Breast epithelium (tissue), 4 donors: ENCODE data around the gene ZNF408. TPM values are rescaled to one million over a fixed set of nuclear protein-coding genes. Genes with fewer than 3 reads are reported as not detected.

Experiments used
- DNase-seq, 2 donors: peaks; one replicate each; pipeline ENCODE4 v3.0.0-alpha.2; 2019; ENCODE audit warnings: low spot score in 2 of 2
- H3K27ac ChIP-seq, 2 donors: fragments of 200-600 bp; sonication (generic) in 1 of 2; one replicate each; pipeline ENCODE4 v1.5.1; 2016 to 2019; ENCODE audit warnings: mild to moderate bottlenecking in 1 of 2
- H3K27me3 ChIP-seq, 2 donors: fragments of 200-600 bp; sonication (generic) in 1 of 2; one replicate each; pipeline versions ENCODE4 v1.5.1 to v1.6.0; 2017 to 2019; ENCODE audit warnings: control low read depth in 1 of 2, mild to moderate bottlenecking in 1 of 2
- H3K36me3 ChIP-seq: fragments of 200-600 bp; one replicate; pipeline ENCODE4 v1.5.1; 2019
- H3K4me1 ChIP-seq, 2 donors: fragments of 200-600 bp; sonication (generic); one replicate each; pipeline ENCODE4 v1.5.1; 2016 to 2019; ENCODE audit warnings: control low read depth in 1 of 2
- H3K4me3 ChIP-seq, 3 donors: fragments of 200-600 bp; sonication (generic); 1 replicate in 2 of 3; 2 replicates in 1 of 3; pipeline ENCODE4 v1.5.1; 2016 to 2019; ENCODE audit warnings: mild to moderate bottlenecking in 3 of 3, moderate library complexity in 2 of 3
- H3K9me3 ChIP-seq, 2 donors: fragments of 200-600 bp; sonication (generic) in 1 of 2; one replicate each; pipeline ENCODE4 v1.5.1; 2016 to 2019; ENCODE audit warnings: control low read depth in 1 of 2
- POLR2A ChIP-seq: fragments of 450-650 bp; IDR thresholded peaks from one replicate; pipeline ENCODE4 v1.6.1; 2016; ENCODE audit warnings: antibody characterized with exemption, mild to moderate bottlenecking, moderate library complexity
- POLR2AphosphoS5 ChIP-seq, 3 donors: sonication (generic); formaldehyde crosslinking; IDR thresholded peaks; one replicate each; pipeline ENCODE4 v1.6.1; 2017; ENCODE audit warnings: antibody characterized with exemption in 3 of 3
- intact Hi-C: fragments of 100-400 bp; cut with DNase I; formaldehyde crosslinking; loops from one replicate; pipeline ENCODE4 v1.15.1; 2023; ENCODE audit warnings: low total_unique reads
- total RNA-seq, 3 donors: library from RNA; depleted of rRNA; stranded (reverse); fragments of >200 nt; gene quantifications; one replicate each; pipeline ENCODE4 v1.1.0, GENCODE V29; 2016
- TF ChIP-seq, protein P1 (sequence below), 3 donors: fragments of 450-650 bp; IDR thresholded peaks; one replicate each; pipeline ENCODE4 v1.5.1; 2016 to 2017; ENCODE audit warnings: antibody characterized with exemption in 3 of 3, mild to moderate bottlenecking in 3 of 3, moderate library complexity in 3 of 3

The ZNF408 gene
- total RNA-seq, 3 donors from 2014 or later, result 6.4 to 8.0 (median 7.5) TPM

DNA sequence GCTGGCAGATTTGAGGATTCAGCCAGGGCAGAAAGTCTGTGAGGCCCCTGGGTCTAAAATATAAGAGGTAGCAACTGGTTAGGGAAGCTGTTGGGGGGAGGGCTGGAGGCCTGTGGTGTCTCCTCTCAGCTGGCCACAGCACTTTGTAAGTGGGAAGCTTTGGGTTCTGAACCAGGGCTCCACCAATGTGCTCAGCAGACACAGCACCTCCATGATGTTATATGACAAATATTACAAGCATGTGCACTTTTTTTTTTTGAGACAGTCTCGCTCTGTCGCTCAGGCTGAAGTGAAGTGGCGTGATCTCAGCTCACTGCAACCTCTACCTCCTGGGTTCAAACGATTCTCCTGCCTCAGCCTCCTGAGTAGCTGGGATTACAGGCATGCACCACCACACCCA is 8.4 kb upstream of the ZNF408 start:
- Histone ChIP-seq H3K9me3 (no peaks in the 10 kb centered on the region), H3K27ac (peak overlapping the region in 1 of 2 donors; percentile 25), H3K27me3 (no peaks in the 10 kb centered on the region), H3K4me1 (peaks cover under 1 to 2% of the 10 kb centered on the region in 2 donors), H3K36me3 (no peaks in the 10 kb centered on the region), H3K4me3 (no peak overlapping the region)
- DNase-seq, result no peak
- intact Hi-C loops, result no loop called here
- TF ChIP-seq POLR2AphosphoS5 (IDR thresholded peaks at IDR 0.05) (no peak), POLR2A (no peak)
- TF ChIP-seq, protein P1, sequence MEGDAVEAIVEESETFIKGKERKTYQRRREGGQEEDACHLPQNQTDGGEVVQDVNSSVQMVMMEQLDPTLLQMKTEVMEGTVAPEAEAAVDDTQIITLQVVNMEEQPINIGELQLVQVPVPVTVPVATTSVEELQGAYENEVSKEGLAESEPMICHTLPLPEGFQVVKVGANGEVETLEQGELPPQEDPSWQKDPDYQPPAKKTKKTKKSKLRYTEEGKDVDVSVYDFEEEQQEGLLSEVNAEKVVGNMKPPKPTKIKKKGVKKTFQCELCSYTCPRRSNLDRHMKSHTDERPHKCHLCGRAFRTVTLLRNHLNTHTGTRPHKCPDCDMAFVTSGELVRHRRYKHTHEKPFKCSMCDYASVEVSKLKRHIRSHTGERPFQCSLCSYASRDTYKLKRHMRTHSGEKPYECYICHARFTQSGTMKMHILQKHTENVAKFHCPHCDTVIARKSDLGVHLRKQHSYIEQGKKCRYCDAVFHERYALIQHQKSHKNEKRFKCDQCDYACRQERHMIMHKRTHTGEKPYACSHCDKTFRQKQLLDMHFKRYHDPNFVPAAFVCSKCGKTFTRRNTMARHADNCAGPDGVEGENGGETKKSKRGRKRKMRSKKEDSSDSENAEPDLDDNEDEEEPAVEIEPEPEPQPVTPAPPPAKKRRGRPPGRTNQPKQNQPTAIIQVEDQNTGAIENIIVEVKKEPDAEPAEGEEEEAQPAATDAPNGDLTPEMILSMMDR (IDR thresholded peaks at IDR 0.05), result no peak

DNA sequence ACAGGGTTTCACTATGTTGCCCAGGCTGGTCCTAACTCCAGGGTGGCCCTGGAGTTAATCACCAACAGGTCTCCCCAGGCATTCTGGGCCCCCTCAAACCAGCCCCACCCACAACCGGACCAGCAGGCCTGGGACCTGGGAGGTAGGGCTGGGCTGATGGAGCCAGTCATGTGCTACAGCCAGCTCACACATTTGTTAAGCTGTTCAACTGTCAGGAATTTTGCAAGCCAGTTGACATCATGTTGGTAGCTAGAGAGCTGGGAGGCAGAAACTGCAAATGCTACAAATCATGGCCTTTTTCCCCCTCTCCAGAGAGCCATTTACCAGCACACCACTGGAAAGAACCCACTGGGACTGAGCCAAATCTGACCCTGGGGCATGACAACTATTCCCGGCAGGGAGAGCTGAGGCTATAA is 7.2 kb upstream of the ZNF408 start:
- intact Hi-C loops, result no loop called here
- DNase-seq, result no peak
- Histone ChIP-seq H3K27ac (peak overlapping the region; percentile 21 to 86), H3K4me3 (peak overlapping the region in 1 of 3 donors; percentile 22), H3K36me3 (no peaks in the 10 kb centered on the region), H3K27me3 (no peaks in the 10 kb centered on the region), H3K9me3 (no peaks in the 10 kb centered on the region), H3K4me1 (peaks cover 9% of the 10 kb centered on the region in 2 donors)
- TF ChIP-seq, protein P1 (IDR thresholded peaks at IDR 0.05), result no peak
- no peak for TF ChIP-seq POLR2AphosphoS5 (IDR thresholded peaks at IDR 0.05)
- TF ChIP-seq POLR2A, result no peak

DNA sequence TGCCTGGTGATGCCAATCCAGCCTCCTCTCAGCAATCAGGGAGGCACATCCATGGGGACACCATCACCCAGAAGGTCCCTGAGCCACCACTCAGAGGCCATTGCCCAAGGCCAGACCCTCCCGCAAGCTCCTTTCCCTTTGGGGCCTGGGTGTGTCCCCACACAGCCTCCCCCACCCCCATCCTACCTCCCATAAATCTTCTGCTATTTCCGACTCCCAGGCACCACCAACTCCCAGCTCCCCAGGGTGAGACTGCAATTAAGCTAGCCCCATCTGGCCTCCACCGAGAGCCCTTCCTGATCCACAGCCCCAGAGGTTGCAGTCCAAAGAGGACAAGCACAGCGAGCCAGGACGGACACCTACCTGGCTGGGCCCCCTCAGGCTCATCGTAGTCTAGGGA is 6.8 kb upstream of the ZNF408 start:
- Histone ChIP-seq H3K4me1 (peaks cover 12 to 13% of the 10 kb centered on the region in 2 donors), H3K27ac (peak overlapping the region; percentile 21 to 86), H3K9me3 (no peaks in the 10 kb centered on the region), H3K36me3 (no peaks in the 10 kb centered on the region), H3K4me3 (peak overlapping the region in 1 of 3 donors; percentile 22), H3K27me3 (no peaks in the 10 kb centered on the region)
- TF ChIP-seq POLR2AphosphoS5 (IDR thresholded peaks at IDR 0.05), result no peak
- TF ChIP-seq POLR2A, result no peak
- TF ChIP-seq, protein P1 (IDR thresholded peaks at IDR 0.05), result no peak
- intact Hi-C loops, result no loop called here
- DNase-seq, result no peak

DNA sequence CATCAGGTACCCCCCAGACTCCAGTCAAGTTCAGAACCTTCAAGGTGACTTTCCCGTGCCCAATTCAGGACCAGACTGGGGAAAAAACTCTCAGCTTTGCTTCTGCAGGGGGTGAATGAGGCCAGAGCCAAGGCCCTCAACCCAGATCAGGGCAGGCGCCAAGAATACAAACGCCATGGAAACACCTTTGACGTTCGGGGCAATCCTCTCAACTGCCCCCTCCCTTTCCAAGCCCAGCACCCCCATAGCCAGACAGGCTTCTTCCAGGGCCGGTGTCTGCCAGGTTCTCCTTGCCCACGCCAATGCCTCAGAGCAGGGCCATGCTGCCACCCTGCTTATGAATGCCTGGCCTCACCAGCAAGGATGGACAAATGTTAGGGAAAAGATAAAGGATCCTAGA is 6.2 kb upstream of the ZNF408 start:
- Histone ChIP-seq H3K27ac (peak overlapping the region; percentile 11 to 86), H3K36me3 (no peaks in the 10 kb centered on the region), H3K4me1 (peaks cover 13 to 16% of the 10 kb centered on the region in 2 donors), H3K4me3 (no peak overlapping the region), H3K27me3 (no peaks in the 10 kb centered on the region), H3K9me3 (no peaks in the 10 kb centered on the region)
- no peak for DNase-seq
- intact Hi-C loops, result no loop called here
- no peak for TF ChIP-seq POLR2AphosphoS5 (IDR thresholded peaks at IDR 0.05)
- TF ChIP-seq, protein P1 (IDR thresholded peaks at IDR 0.05), result no peak
- TF ChIP-seq POLR2A, result no peak

DNA sequence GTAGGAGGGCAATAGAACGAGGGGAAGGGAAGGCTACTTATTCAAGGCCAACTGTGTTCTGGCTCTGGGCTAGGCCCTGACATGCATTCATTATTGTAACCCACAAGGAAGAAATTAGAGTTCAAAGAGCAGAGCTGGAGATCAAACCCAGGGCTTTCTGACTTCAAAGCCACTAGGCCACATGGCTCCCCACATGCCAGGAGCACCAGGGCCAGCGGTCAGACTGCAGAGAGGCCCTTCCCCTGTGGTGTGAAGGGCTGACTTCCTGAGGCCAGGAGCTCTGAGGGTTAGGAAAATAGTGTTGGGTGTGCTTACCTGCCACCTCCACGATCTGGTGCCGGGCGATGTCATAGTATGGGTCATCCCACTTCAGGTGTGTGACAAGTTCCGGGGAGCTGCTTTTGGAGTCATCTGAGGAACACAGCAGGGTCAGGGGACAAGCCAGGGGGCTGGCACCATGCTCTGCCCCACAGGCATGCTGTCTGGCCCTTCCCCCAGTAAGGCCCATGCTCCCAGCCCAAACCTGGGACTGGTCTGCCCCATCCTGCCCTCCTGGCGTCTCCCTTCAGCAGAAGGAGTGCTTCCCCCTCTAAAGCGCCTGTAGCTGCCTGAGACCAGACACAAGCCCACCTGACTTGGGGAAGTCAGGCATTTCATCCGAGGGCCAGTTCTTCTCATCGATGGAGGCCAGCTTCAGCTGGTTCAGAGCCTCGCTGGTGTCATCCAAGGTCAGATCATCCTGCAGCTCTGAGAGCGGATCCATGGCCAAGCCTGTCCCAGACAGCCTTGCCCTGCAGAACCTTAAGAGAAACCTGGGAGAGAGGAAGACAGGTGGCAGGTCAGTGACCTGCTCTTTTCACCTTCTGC is 5.3 kb upstream of the ZNF408 start:
- intact Hi-C loops, result no loop called here
- no peak for DNase-seq
- H3K27ac ChIP-seq, result peak overlapping the region; percentile 25 to 86
- peaks cover 13 to 16% of the 10 kb centered on the region in 2 donors for H3K4me1 ChIP-seq
- no peaks in the 10 kb centered on the region for H3K27me3 ChIP-seq
- no peak for TF ChIP-seq POLR2AphosphoS5 (IDR thresholded peaks at IDR 0.05)
- TF ChIP-seq, protein P1 (IDR thresholded peaks at IDR 0.05), result no peak
- no peak for TF ChIP-seq POLR2A
- no peak overlapping the region for H3K4me3 ChIP-seq
- no peaks in the 10 kb centered on the region for H3K9me3 ChIP-seq
- no peaks in the 10 kb centered on the region for H3K36me3 ChIP-seq
